K562 (cell line): ENCODE measurements around the gene SMYD1. TPM values are rescaled to one million over a fixed set of nuclear protein-coding genes. Genes with fewer than 3 reads are reported as not detected.

Experiments used
- ATAC-seq: fragments of 200-7000 bp; cut with Tn5 transposase; 3 replicates; pipeline ENCODE4 v1.9.1; 2020; ENCODE audit warnings: moderate library complexity
- BruUV-seq: library from RNA; stranded (reverse); fragments of 400-500 nt; replicated peaks from 2 replicates; lab custom pipeline; 2021; lab: Mats Ljungman, UMichigan
- CTCF ChIA-PET: fragments of 300-600 bp; formaldehyde crosslinking; extraction: SDS; loops from one replicate; lab custom pipeline; 2021; ENCODE audit warnings: low intra/inter-chr PET ratio; lab: Yijun Ruan, JAX
- POLR2A ChIA-PET: fragments of 300-600, 350-650 bp; sonication (Branson Sonifier 250); formaldehyde crosslinking; extraction: SDS; loops from one replicate; lab custom pipeline; 2021; ENCODE audit warnings: antibody characterized with exemption, inconsistent platforms; lab: Yijun Ruan, JAX
- DNase-seq, 4 experiments: peaks; one replicate each; pipeline versions ENCODE4 v3.0.0 to v3.0.0-alpha.2; 2011 to 2018; ENCODE audit warnings: low spot score in 3 of 4, mixed read lengths in 3 of 4; ENCODE audit errors: extremely low read depth in 1 of 4
- FAIRE-seq: peaks from 2 replicates; lab custom pipeline; 2011; peaks lifted over from hg19 to GRCh38; lab: Jason Lieb, UNC
- H2AFZ ChIP-seq: 2 replicates; pipeline ENCODE4 v1.6.0; 2011; ENCODE audit warnings: low read depth, low read length, control low read depth, inconsistent platforms
- H3K27ac ChIP-seq: fragments of 200-600 bp; 3 replicates; pipeline ENCODE4 v1.8.0; 2011; ENCODE audit warnings: low read depth, mild to moderate bottlenecking, control low read depth, inconsistent platforms, low read length, moderate library complexity, mixed read lengths; ENCODE audit errors: extremely low read depth
- H3K27me3 ChIP-seq, 2 experiments: fragments of 300-600 bp in 1 of 2; 2 replicates in 1 of 2; 3 replicates in 1 of 2; pipeline versions ENCODE4 v1.6.0 to v1.8.0; 2011; ENCODE audit warnings: inconsistent platforms in 2 of 2, low read length in 2 of 2, mild to moderate bottlenecking in 1 of 2, mixed read lengths in 1 of 2, moderate library complexity in 1 of 2; ENCODE audit not compliant: control insufficient read depth in 2 of 2, insufficient read depth in 2 of 2
- H3K36me3 ChIP-seq: fragments of 300-600 bp; 3 replicates; pipeline ENCODE4 v1.8.0; 2011; ENCODE audit warnings: mild to moderate bottlenecking, low read length, inconsistent platforms; ENCODE audit not compliant: control insufficient read depth, insufficient read depth
- H3K4me1 ChIP-seq, 2 experiments: fragments of 200-600 bp in 1 of 2; replicated peaks in 1 of 2; 2 replicates in 1 of 2; 3 replicates in 1 of 2; pipeline versions ENCODE4 v1.5.1 to v1.8.0; 2011; ENCODE audit warnings: inconsistent platforms in 2 of 2, low read length in 2 of 2, mild to moderate bottlenecking in 1 of 2, mixed read lengths in 1 of 2, moderate library complexity in 1 of 2; ENCODE audit not compliant: control insufficient read depth in 2 of 2, insufficient read depth in 2 of 2
- H3K4me2 ChIP-seq: 2 replicates; pipeline ENCODE4 v1.6.1; 2011; ENCODE audit warnings: low read length, control low read depth, inconsistent platforms, mixed read lengths; ENCODE audit not compliant: insufficient read depth
- H3K4me3 ChIP-seq: fragments of 200-600 bp; sonication (generic), shearing (Covaris generic); 2 replicates; pipeline ENCODE4 v1.5.1; 2016; ENCODE audit warnings: control low read depth, inconsistent platforms
- H3K79me2 ChIP-seq: fragments of 200-600 bp; 3 replicates; pipeline ENCODE4 v1.8.0; 2011; ENCODE audit warnings: low read length, inconsistent platforms; ENCODE audit not compliant: control insufficient read depth, insufficient read depth
- H3K9ac ChIP-seq, 2 experiments: 2 replicates each; pipeline versions ENCODE4 v1.6.0 to v1.6.1; 2011; ENCODE audit warnings: low read depth in 2 of 2, low read length in 2 of 2, control low read depth in 1 of 2, inconsistent platforms in 1 of 2, mild to moderate bottlenecking in 1 of 2, mixed read lengths in 1 of 2; ENCODE audit not compliant: insufficient read depth in 1 of 2
- H3K9me1 ChIP-seq: one replicate; pipeline ENCODE4 v1.6.0; 2011; ENCODE audit warnings: inconsistent platforms, mild to moderate bottlenecking, low read length, moderate library complexity; ENCODE audit not compliant: control insufficient read depth, insufficient read depth
- H3K9me3 ChIP-seq: replicated peaks from 2 replicates; pipeline ENCODE4 v1.5.1; 2011; ENCODE audit warnings: low read depth, low read length, inconsistent platforms; ENCODE audit not compliant: control insufficient read depth, insufficient read depth
- H4K20me1 ChIP-seq: replicated peaks from 2 replicates; pipeline ENCODE4 v1.6.1; 2011; ENCODE audit warnings: low read length, inconsistent platforms, mixed read lengths; ENCODE audit not compliant: control insufficient read depth, insufficient read depth
- SAP30 ChIP-seq: fragments of 200-600 bp; sonication (generic); IDR thresholded peaks from 2 replicates; pipeline ENCODE4 v1.6.1; 2012; ENCODE audit warnings: borderline replicate concordance, low read depth, mild to moderate bottlenecking, moderate library complexity, low read length, control low read depth, inconsistent platforms; ENCODE audit not compliant: insufficient read depth, poor library complexity, severe bottlenecking
- SIRT6 ChIP-seq: IDR thresholded peaks from one replicate; pipeline ENCODE4 v1.6.1; 2012; ENCODE audit warnings: low read depth, mild to moderate bottlenecking, control low read depth, inconsistent platforms, low read length, moderate library complexity
- WGBS: fragments of 100-300 bp; shearing (Covaris generic); methylation state at CpG from one replicate; pipeline ENCODE4 v1.1.6; 2016; ENCODE audit warnings: low coverage, mixed read lengths; ENCODE audit not compliant: insufficient coverage; ENCODE audit errors: missing lambda C conversion rate; 5-methylcytosine and 5-hydroxymethylcytosine counted together
- in situ Hi-C: fragments of 300-500 bp; cut with MboI; formaldehyde crosslinking; loops from 4 replicates; pipeline ENCODE4 v1.15.0; 2018; ENCODE audit warnings: inconsistent platforms, mixed read lengths
- intact Hi-C: fragments of 100-400 bp; cut with micrococcal nuclease; formaldehyde crosslinking; loops from 2 replicates; pipeline ENCODE4 v1.14.2; 2022
- polyA plus RNA-seq, 8 experiments: library from polyadenylated mRNA; depleted of rRNA in 4 of 8; stranded (reverse) in 5 of 8; unstranded in 3 of 8; fragments of >200 nt; fragmentation: Nextera tagmentation in 2 of 8; fragmentation: Illumina TruSeq in 1 of 8; extraction: Ambion mirVana in 2 of 8; extraction: Trizol in 1 of 8; gene quantifications; 2 replicates each; pipeline versions ENCODE4 v1.2.1 to v1.2.3, GENCODE V29; 2011 to 2014; ENCODE audit warnings: inconsistent platforms in 1 of 8, missing spikeins in 1 of 8
- total RNA-seq, 7 experiments: library from RNA; depleted of rRNA in 6 of 7; stranded (reverse); fragments of >200 nt in 6 of 7; fragmentation: Illumina TruSeq in 2 of 7; extraction: Trizol in 2 of 7; gene quantifications; 2 replicates each; pipeline versions ENCODE4 v1.2.1 to v1.2.3, GENCODE V29; 2011 to 2021; ENCODE audit warnings: low replicate concordance in 1 of 7
- TF ChIP-seq, protein P1 (sequence below), 3 experiments: IDR thresholded peaks in 2 of 3; conservative IDR thresholded peaks in 1 of 3; 2 replicates each; pipeline ENCODE4 v1.5.1; 2011 to 2012; ENCODE audit warnings: low read length in 3 of 3, mild to moderate bottlenecking in 3 of 3, control low read depth in 2 of 3, improper control_type of control experiment in 1 of 3, inconsistent platforms in 1 of 3, low read depth in 1 of 3, mixed read lengths in 1 of 3, moderate library complexity in 1 of 3; ENCODE audit not compliant: insufficient read depth in 2 of 3

The SMYD1 gene
- total and polyA plus RNA-seq, 9 of the 15 experiments (the other 6 are each of a cell fraction or from before 2014, with no cell fraction given), result not detected

- FAIRE-seq, result no peak
- WGBS, result 18% methylated on average over 4 of the region's 4 CpGs
- Histone ChIP-seq H3K36me3 (no peaks in the 10 kb centered on the region), H3K9ac (no peak overlapping the region), H3K4me3 (no peak overlapping the region), H2AFZ (no peak overlapping the region)
- peak; percentile 61 for ATAC-seq
- CTCF ChIA-PET, result no interaction called here
- BruUV-seq, result no TSS peak
- in situ Hi-C loops, result no loop called here
- TF ChIP-seq, protein P1, sequence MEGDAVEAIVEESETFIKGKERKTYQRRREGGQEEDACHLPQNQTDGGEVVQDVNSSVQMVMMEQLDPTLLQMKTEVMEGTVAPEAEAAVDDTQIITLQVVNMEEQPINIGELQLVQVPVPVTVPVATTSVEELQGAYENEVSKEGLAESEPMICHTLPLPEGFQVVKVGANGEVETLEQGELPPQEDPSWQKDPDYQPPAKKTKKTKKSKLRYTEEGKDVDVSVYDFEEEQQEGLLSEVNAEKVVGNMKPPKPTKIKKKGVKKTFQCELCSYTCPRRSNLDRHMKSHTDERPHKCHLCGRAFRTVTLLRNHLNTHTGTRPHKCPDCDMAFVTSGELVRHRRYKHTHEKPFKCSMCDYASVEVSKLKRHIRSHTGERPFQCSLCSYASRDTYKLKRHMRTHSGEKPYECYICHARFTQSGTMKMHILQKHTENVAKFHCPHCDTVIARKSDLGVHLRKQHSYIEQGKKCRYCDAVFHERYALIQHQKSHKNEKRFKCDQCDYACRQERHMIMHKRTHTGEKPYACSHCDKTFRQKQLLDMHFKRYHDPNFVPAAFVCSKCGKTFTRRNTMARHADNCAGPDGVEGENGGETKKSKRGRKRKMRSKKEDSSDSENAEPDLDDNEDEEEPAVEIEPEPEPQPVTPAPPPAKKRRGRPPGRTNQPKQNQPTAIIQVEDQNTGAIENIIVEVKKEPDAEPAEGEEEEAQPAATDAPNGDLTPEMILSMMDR (IDR thresholded peaks at IDR 0.05 in 2 of 3, conservative IDR thresholded peaks at IDR 0.05 in 1 of 3; ENCODE audit: insufficient read depth in 2 of 3, low read depth in 1 of 3, low read length in 3 of 3), result peak in 2 of 3 experiments; percentile 12 to 19; a peak in 1 of 6 replicates
- no peak for TF ChIP-seq SIRT6
- no peak for TF ChIP-seq SAP30
- TF ChIP-seq, all 486 proteins: peak for 1
- POLR2A ChIA-PET, result no interaction called here
- H3K4me1 ChIP-seq, result peaks cover 0 to 2% of the 10 kb centered on the region in 2 experiments; a peak in 1 of 5 replicates
- no peaks in the 10 kb centered on the region for H3K79me2 ChIP-seq
- H3K9me1 ChIP-seq, result no peaks in the 10 kb centered on the region
- intact Hi-C loops, result no loop called here
- DNase-seq, result no peak
- H3K4me2 ChIP-seq, result no peak overlapping the region
- no peaks in the 10 kb centered on the region for H3K9me3 ChIP-seq
- H3K27ac ChIP-seq, result no peak overlapping the region
- H3K27me3 ChIP-seq, result peaks cover 10 to 27% of the 10 kb centered on the region in 2 experiments; a peak in 4 of 5 replicates
- no peaks in the 10 kb centered on the region for H4K20me1 ChIP-seq
These were observed 14.4 kb downstream of the SMYD1 start for GRCh38 chr2:88081924-88082608.
